ENCODE measurements around the gene ZBTB20. TPM values are rescaled to one million over a fixed set of nuclear protein-coding genes. Genes with fewer than 3 reads are reported as not detected.

The ZBTB20 gene
- polyA plus RNA-seq, 3 donors = 1.3 to 3.2 (median 2.0) TPM

DNA sequence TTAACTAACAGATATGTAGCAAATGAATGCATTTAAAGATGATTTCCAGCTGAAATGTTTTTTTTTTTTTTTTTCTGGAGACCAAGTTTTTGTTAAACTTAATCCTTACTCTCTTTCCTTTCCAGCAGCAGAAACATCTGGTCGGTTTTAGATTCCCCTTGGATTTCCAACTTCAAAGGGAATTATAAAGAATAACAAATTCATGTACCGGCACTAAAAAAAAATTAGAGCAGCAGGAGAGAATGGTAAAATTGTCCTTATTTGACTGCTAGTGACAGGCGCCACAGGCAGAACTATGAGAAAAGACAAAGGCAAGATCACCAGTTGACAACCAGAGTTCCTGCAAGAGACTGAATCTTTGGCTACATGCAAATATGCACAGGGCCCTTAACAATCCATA is 459.9 kb downstream of the ZBTB20 start:
- no peaks in the 10 kb centered on the region for H3K9me3 ChIP-seq (replicated peaks in 1 of 2; ENCODE audit: control insufficient read depth in 1 of 2, insufficient read depth in 1 of 2, low read length in 2 of 2)
- H3K27ac ChIP-seq (ENCODE audit: low read depth in 1 of 2, low read length in 2 of 2) = peak overlapping the region in 1 of 2 donors; percentile 55
- 100% methylated on average over 2 of the region's 3 CpGs for WGBS (ENCODE audit: insufficient coverage)
- H3K4me1 Mint-ChIP-seq = peaks cover 26% of the 10 kb centered on the region
- no peak overlapping the region for H3K27ac Mint-ChIP-seq
- H3K4me3 Mint-ChIP-seq = no peak overlapping the region
- no peak overlapping the region for H3K9ac ChIP-seq (ENCODE audit: insufficient read depth, low read length, poor library complexity, severe bottlenecking)
- H3K4me1 ChIP-seq (ENCODE audit: control insufficient read depth in 1 of 2, insufficient read depth in 2 of 2, low read length in 2 of 2) = peaks cover 15 to 20% of the 10 kb centered on the region in 2 donors
- intact Hi-C loops (cut with micrococcal nuclease) = no loop called here
- DNase-seq = no peak
- TF ChIP-seq, protein P1, sequence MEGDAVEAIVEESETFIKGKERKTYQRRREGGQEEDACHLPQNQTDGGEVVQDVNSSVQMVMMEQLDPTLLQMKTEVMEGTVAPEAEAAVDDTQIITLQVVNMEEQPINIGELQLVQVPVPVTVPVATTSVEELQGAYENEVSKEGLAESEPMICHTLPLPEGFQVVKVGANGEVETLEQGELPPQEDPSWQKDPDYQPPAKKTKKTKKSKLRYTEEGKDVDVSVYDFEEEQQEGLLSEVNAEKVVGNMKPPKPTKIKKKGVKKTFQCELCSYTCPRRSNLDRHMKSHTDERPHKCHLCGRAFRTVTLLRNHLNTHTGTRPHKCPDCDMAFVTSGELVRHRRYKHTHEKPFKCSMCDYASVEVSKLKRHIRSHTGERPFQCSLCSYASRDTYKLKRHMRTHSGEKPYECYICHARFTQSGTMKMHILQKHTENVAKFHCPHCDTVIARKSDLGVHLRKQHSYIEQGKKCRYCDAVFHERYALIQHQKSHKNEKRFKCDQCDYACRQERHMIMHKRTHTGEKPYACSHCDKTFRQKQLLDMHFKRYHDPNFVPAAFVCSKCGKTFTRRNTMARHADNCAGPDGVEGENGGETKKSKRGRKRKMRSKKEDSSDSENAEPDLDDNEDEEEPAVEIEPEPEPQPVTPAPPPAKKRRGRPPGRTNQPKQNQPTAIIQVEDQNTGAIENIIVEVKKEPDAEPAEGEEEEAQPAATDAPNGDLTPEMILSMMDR (IDR thresholded peaks at IDR 0.05) = no peak
- H4K20me1 ChIP-seq (ENCODE audit: insufficient read depth, low read length) = no peaks in the 10 kb centered on the region
- H2AFZ ChIP-seq (ENCODE audit: insufficient read depth, low read depth, low read length, poor library complexity, severe bottlenecking) = peak overlapping the region; percentile 29
- H3K4me2 ChIP-seq (replicated peaks; ENCODE audit: extremely low read depth, low read length, poor library complexity, severe bottlenecking) = no peak overlapping the region
- peaks cover 0 to 4% of the 10 kb centered on the region in 2 donors for H3K36me3 Mint-ChIP-seq
- no peaks in the 10 kb centered on the region for H3K79me2 ChIP-seq (ENCODE audit: insufficient read depth, low read length)
- peaks cover 0 to 2% (median 0%) of the 10 kb centered on the region in 7 donors for H3K9me3 Mint-ChIP-seq
- no peaks in the 10 kb centered on the region for H3K27me3 Mint-ChIP-seq (ENCODE audit: low read depth in 3 of 3)
- H3K36me3 ChIP-seq (replicated peaks in 1 of 2; ENCODE audit: control insufficient read depth in 1 of 2, insufficient read depth in 2 of 2, low read length in 2 of 2) = no peaks in the 10 kb centered on the region
- H3K27me3 ChIP-seq (ENCODE audit: control insufficient read depth in 2 of 2, insufficient read depth in 2 of 2, low read length in 2 of 2) = no peaks in the 10 kb centered on the region
- peak overlapping the region in 1 of 3 experiments; percentile 36 for H3K4me3 ChIP-seq (replicated peaks in 1 of 3; ENCODE audit: low read depth in 2 of 3, low read length in 3 of 3)

DNA sequence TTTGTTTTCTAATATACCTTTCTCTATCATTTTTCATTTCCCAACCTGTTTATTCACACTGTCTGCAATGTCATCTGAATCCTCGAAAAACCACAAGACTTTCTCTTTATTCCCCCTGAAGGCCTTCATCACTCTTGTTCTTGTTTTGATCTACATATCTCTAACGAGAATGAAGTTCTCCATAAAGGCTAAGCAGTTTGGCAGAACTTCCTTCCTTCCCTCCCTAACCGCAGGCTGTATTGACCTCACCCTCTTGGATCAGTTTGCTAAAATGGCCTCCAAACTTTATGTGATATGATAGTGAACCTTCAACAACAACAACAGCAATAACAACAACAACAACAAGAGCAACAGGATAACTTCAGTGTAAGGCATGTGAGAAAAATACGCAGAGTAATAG is 460.5 kb downstream of the ZBTB20 start:
- peaks cover 26% of the 10 kb centered on the region for H3K4me1 Mint-ChIP-seq

More for the DNA sequence above, 460.5 kb downstream of the ZBTB20 start:
- Histone ChIP-seq H3K4me3 (replicated peaks in 1 of 3; ENCODE audit: low read depth in 2 of 3, low read length in 3 of 3) (peak overlapping the region in 1 of 3 experiments; percentile 36), H3K9me3 (replicated peaks in 1 of 2; ENCODE audit: control insufficient read depth in 1 of 2, insufficient read depth in 1 of 2, low read length in 2 of 2) (no peaks in the 10 kb centered on the region), H3K27ac (ENCODE audit: low read depth in 1 of 2, low read length in 2 of 2) (peak overlapping the region in 1 of 2 donors; percentile 55), H3K9ac (ENCODE audit: insufficient read depth, low read length, poor library complexity, severe bottlenecking) (no peak overlapping the region), H2AFZ (ENCODE audit: insufficient read depth, low read depth, low read length, poor library complexity, severe bottlenecking) (peak overlapping the region; percentile 29), H3K4me2 (replicated peaks; ENCODE audit: extremely low read depth, low read length, poor library complexity, severe bottlenecking) (peak overlapping the region; percentile 52), H3K27me3 (ENCODE audit: control insufficient read depth in 2 of 2, insufficient read depth in 2 of 2, low read length in 2 of 2) (no peaks in the 10 kb centered on the region), H3K4me1 (ENCODE audit: control insufficient read depth in 1 of 2, insufficient read depth in 2 of 2, low read length in 2 of 2) (peaks cover 15 to 20% of the 10 kb centered on the region in 2 donors), H3K36me3 (replicated peaks in 1 of 2; ENCODE audit: control insufficient read depth in 1 of 2, insufficient read depth in 2 of 2, low read length in 2 of 2) (no peaks in the 10 kb centered on the region), H4K20me1 (ENCODE audit: insufficient read depth, low read length) (no peaks in the 10 kb centered on the region), H3K79me2 (ENCODE audit: insufficient read depth, low read length) (no peaks in the 10 kb centered on the region)
- Mint-ChIP-seq H3K27me3 (ENCODE audit: low read depth in 3 of 3) (no peaks in the 10 kb centered on the region), H3K27ac (peak overlapping the region; percentile 3 to 88 (median 53)), H3K4me3 (peak overlapping the region in 1 of 2 donors; percentile 85), H3K9me3 (peaks cover 0 to 2% (median 0%) of the 10 kb centered on the region in 7 donors), H3K36me3 (no peaks in the 10 kb centered on the region)
- TF ChIP-seq, protein P1 (IDR thresholded peaks at IDR 0.05) = no peak
- DNase-seq = peak in 2 of 3 donors; percentile 12 to 19
- WGBS (ENCODE audit: insufficient coverage) = 0% methylated on average over 1 of the region's 4 CpGs
- intact Hi-C loops (cut with micrococcal nuclease) = no loop called here

Measured in CD14-positive monocyte (primary cell).